ENCODE measurements around the gene PTBP2. TPM values are rescaled to one million over a fixed set of nuclear protein-coding genes. Genes with fewer than 3 reads are reported as not detected.

Gene PTBP2
- total RNA-seq, 4 donors from 2014 or later = 42.0 to 90.2 (median 51.2) TPM

DNA sequence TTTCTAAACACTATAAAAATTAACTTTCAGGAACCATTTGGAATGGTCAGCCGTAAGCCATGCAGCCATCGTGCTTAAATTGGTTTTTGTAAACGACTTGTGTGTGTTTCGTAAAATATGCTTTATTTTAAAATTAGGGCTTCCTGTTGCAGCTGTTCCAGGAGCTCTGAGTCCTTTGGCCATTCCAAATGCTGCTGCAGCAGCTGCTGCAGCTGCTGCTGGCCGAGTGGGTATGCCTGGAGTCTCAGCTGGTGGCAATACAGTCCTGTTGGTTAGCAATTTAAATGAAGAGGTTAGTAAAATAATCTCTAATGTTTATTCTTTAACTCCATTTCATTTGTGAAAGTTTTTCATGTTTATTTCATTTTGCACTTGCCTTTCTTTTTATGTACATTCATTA lies 83.1 kb downstream of the PTBP2 start:
- no peak overlapping the region for H3K4me3 ChIP-seq
- H3K27ac ChIP-seq = no peak overlapping the region
- peaks cover 0 to 22% (median 7%) of the 10 kb centered on the region in 3 donors for H3K36me3 ChIP-seq
- H3K27me3 ChIP-seq = no peaks in the 10 kb centered on the region
- no peak for DNase-seq (ENCODE audit: low spot score in 2 of 2)
- 73 to 75% methylated on average over 5 of the region's 5 CpGs for WGBS, 2 donors
- TF ChIP-seq, protein P1, sequence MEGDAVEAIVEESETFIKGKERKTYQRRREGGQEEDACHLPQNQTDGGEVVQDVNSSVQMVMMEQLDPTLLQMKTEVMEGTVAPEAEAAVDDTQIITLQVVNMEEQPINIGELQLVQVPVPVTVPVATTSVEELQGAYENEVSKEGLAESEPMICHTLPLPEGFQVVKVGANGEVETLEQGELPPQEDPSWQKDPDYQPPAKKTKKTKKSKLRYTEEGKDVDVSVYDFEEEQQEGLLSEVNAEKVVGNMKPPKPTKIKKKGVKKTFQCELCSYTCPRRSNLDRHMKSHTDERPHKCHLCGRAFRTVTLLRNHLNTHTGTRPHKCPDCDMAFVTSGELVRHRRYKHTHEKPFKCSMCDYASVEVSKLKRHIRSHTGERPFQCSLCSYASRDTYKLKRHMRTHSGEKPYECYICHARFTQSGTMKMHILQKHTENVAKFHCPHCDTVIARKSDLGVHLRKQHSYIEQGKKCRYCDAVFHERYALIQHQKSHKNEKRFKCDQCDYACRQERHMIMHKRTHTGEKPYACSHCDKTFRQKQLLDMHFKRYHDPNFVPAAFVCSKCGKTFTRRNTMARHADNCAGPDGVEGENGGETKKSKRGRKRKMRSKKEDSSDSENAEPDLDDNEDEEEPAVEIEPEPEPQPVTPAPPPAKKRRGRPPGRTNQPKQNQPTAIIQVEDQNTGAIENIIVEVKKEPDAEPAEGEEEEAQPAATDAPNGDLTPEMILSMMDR (IDR thresholded peaks at IDR 0.05) = no peak
- TF ChIP-seq POLR2A (IDR thresholded peaks at IDR 0.05) (no peak), EP300 (IDR thresholded peaks at IDR 0.05) (no peak)
- no peaks in the 10 kb centered on the region for H3K4me1 ChIP-seq
- no peaks in the 10 kb centered on the region for H3K9me3 ChIP-seq

DNA sequence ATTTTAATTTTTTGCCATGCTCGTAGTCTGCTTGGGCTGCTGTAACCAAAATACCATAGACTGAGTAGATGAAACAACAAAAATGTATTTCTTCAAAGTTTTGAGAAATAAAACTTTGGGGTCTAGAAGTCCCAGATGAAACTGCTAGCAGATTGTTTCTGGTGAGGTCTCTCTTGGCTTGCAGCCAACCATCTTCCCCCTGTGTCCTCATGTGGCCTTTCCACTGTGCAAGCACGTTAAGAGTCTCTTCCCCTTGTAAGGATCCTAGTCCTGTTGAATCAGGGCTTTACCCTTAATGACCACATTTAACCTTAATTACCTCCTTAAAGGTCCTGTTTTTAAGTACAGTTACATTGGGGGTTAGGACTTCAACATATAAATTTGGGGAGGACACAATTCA lies 86.6 kb downstream of the PTBP2 start:
- no peak overlapping the region for H3K27ac ChIP-seq
- H3K4me1 ChIP-seq = no peaks in the 10 kb centered on the region
- no peak overlapping the region for H3K4me3 ChIP-seq
- peaks cover 0 to 40% (median 7%) of the 10 kb centered on the region in 3 donors for H3K36me3 ChIP-seq
- no peak for DNase-seq (ENCODE audit: low spot score in 2 of 2)
- H3K27me3 ChIP-seq = no peaks in the 10 kb centered on the region
- 33 to 34% methylated on average over 2 of the region's 2 CpGs for WGBS, 2 donors
- TF ChIP-seq, protein P1 (IDR thresholded peaks at IDR 0.05) = no peak
- TF ChIP-seq EP300 (IDR thresholded peaks at IDR 0.05) (no peak), POLR2A (IDR thresholded peaks at IDR 0.05) (no peak)
- no peaks in the 10 kb centered on the region for H3K9me3 ChIP-seq

DNA sequence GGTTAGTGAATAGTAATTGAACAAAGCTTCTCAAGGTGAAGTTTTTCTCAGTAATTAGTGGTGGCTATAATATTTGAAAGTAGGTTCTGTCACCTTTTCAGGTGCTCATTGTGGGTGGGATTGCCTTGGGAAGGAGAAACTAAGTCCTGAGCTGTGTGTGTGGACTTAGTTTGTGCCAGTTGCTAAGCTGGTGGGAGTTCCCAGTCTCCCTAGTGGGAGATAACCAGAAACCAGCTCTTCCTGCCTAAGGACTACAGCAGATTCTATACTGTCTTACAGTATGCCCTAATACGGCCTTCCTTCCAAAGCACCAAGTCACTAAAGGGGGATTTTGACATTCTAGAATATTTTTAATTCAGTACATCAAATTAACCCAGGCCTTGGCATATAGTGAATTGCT lies 94.3 kb downstream of the PTBP2 start:
- H3K36me3 ChIP-seq = peaks cover 0 to 30% (median 0%) of the 10 kb centered on the region in 3 donors
- H3K27me3 ChIP-seq = no peaks in the 10 kb centered on the region
- no peak overlapping the region for H3K27ac ChIP-seq
- no peak overlapping the region for H3K4me3 ChIP-seq
- no peaks in the 10 kb centered on the region for H3K4me1 ChIP-seq
- no peaks in the 10 kb centered on the region for H3K9me3 ChIP-seq
- TF ChIP-seq, protein P1 (IDR thresholded peaks at IDR 0.05) = no peak
- 86 to 89% methylated on average over 1 of the region's 1 CpG for WGBS, 2 donors
- DNase-seq (ENCODE audit: low spot score in 2 of 2) = no peak

DNA sequence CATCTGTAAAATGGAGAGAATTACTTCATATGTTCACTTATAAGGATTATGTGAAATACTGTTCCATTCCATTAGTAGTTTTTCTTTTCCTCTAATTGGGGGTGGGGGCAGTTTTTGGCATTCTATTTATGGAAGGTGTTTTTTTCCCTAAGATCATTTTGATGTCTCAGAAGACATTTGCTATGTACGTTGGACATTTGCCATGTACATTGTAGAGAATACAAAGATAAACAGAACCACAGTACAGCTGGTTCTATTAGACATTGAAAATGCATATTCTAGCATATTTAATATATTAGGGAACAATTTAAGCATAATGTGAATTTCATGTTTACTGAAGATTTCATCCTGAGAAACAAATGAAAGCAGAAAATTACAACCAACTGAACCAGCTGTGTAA lies 98.5 kb downstream of the PTBP2 start:
- H3K27me3 ChIP-seq = no peaks in the 10 kb centered on the region
- WGBS, 2 donors = 42% methylated on average over 1 of the region's 1 CpG
- no peaks in the 10 kb centered on the region for H3K4me1 ChIP-seq
- no peak for TF ChIP-seq POLR2A (IDR thresholded peaks at IDR 0.05)
- TF ChIP-seq, protein P1 (IDR thresholded peaks at IDR 0.05) = no peak
- no peak for TF ChIP-seq EP300 (IDR thresholded peaks at IDR 0.05)
- DNase-seq (ENCODE audit: low spot score in 2 of 2) = no peak
- no peaks in the 10 kb centered on the region for H3K9me3 ChIP-seq
- H3K27ac ChIP-seq = no peak overlapping the region
- H3K36me3 ChIP-seq = peaks cover 0 to 10% (median 0%) of the 10 kb centered on the region in 3 donors
- no peak overlapping the region for H3K4me3 ChIP-seq

DNA sequence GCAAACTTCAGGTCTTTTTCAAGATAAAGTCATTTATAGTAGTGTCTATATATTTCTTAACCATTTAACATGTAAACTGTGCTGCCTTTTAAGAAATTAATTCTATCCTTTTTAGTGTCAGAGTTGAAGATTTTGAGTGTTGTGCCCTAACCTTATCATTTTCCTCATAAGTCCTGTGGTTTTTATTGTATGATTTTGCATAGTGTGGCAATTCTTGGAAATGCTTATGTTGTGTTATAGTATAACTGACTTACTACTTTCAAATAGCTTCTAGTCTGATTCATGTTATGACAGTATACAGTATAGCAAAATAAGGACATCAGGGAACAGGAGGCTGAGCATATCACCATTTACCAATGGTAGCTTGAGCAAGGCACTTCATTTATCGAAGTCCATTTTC lies 99.1 kb downstream of the PTBP2 start:
- no peaks in the 10 kb centered on the region for H3K4me1 ChIP-seq
- TF ChIP-seq, protein P1 (IDR thresholded peaks at IDR 0.05) = no peak
- TF ChIP-seq EP300 (IDR thresholded peaks at IDR 0.05) (no peak), POLR2A (IDR thresholded peaks at IDR 0.05) (no peak)
- 100% methylated on average over 1 of the region's 1 CpG for WGBS, 2 donors
- H3K9me3 ChIP-seq = no peaks in the 10 kb centered on the region
- peaks cover 0 to 9% (median 0%) of the 10 kb centered on the region in 3 donors for H3K36me3 ChIP-seq
- H3K4me3 ChIP-seq = no peak overlapping the region
- DNase-seq (ENCODE audit: low spot score in 2 of 2) = no peak
- no peaks in the 10 kb centered on the region for H3K27me3 ChIP-seq
- H3K27ac ChIP-seq = no peak overlapping the region
